Measurements from ENCODE around the gene CDCA4.

Gene CDCA4

DNA sequence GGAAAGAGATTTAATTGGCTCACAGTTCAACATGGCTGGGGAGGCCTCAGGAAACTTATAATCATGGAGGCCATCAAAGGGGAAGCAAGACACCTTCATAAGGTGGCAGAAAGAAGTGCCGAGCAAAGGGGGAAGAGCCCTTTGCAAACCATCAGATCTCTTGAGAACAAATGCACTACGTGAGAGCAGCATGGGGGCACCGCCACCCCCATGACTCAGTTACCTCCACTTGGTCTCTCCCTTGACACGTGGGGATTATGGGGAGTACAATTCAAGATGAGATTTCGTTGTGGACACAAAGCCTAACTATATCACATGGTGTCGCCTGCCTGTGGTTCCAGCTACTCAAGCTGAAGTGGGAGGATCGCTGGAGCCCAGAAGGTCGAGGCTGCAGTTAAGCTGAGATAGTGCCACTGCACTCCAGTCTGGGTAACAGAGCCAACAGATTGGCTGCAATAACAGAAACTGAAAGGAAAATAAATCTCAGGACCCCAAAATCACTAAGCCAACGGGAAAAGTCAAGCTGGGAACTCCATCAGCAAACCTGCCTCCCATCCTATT is 10.0 kb upstream of the CDCA4 start:
- no peak for DNase-seq

- DNase-seq, result no peak
These were observed 9.3 kb upstream of the CDCA4 start for GRCh38 chr14:105030194-105030593.

GRCh38 chr14:105029402-105029801 is 8.5 kb upstream of the CDCA4 start:
- DNase-seq, result no peak

- DNase-seq, result peak; percentile 61
These were observed 7.5 kb upstream of the CDCA4 start for GRCh38 chr14:105028251-105028927.

- DNase-seq, result peak; percentile 37
These were observed 6.8 kb upstream of the CDCA4 start for GRCh38 chr14:105027718-105028117.

- DNase-seq, result peak; percentile 70
These were observed 6.1 kb upstream of the CDCA4 start for GRCh38 chr14:105026802-105027563.

DNA sequence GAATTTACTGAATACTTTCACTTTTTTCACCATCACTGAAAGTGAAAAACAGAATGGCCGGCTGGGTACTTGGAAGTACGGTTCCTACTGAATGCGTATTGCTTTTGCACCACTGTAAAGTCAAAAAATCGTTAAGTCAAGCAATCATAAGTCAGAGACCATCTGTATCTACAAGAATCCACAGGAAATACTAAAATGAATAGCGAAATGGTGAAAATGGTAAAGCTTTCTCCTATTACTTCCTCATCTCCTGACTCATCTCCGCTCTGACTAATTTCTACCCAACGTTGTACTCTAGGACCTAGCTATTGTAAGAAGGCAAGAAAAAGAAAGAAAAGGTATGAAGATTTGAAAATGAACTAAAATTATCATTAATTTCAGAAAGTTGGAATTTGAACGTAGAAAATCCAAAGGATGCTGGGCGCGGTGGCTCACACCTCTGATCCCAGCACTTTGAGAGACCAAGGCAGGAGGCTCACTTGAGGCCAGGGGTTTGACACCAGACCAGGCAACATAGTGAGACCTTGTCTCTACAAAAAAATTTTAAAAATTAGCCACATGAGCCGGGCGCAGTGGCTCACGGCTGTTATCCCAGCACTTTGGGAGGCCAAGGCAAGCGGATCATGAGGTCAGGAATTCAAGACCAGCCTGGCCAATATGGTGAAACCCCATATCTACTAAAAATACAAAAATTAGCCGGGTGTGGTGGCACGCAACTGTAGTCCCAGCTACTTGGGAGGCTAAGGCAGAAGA is 5.3 kb upstream of the CDCA4 start:
- DNase-seq, result peak; percentile 79

- DNase-seq, result no peak
These were observed 4.5 kb upstream of the CDCA4 start for GRCh38 chr14:105025429-105025828.

DNA sequence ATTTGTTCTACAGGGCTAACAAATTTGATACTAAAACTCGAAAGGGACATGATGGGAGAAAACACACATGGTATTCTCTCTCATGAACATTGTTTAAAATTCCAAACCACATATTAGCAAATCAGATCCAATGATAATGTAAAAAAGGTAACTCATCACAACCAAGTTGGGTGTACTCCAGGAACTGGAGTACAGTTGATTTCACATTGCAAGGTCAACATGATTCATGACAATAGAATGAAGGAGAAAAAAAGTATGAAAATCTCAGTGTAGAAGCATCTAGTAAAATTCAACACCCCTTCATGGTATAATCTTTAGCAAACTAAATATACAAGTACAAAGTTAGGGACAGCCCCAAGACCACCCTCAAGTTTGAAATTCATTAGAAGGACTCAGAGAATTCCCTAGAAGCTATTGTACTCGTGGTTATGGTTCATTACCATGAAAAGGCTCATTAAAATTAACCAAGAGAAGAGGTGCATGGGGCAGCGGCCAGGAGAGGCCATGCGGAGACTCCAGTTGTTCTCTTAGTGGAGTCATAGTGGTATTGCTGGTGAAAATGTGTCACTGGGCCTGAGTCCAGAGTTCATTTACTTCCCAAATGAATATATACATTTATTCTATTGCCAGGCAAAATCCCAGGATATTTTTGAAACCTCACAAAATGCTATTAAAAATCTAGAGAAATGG is 3.1 kb upstream of the CDCA4 start:
- DNase-seq, result peak; percentile 81

DNA sequence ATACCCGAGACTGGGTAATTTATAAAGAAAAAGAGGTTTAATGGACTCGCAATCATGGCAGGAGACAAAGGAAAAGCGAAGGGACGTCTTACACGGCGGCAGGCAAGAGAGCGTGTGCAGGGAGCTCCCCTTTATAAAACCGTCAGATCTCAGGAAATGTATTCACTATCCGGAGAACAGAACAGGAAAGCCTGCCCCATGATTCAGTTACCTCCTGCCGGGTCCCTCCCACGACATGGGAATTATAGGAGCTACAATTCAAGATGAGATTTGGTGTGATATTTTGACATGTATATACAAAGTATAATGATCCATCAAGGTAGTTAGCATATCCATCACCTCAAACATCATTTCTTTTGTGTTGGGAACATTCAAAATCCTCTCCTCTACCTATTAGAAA is 2.3 kb upstream of the CDCA4 start:
- no peak for DNase-seq

GRCh38 chr14:105022276-105022670 is 1.4 kb upstream of the CDCA4 start:
- no peak for DNase-seq

- DNase-seq, result peak; percentile 67
These were observed 883 bp upstream of the CDCA4 start for GRCh38 chr14:105021656-105022275.

DNA sequence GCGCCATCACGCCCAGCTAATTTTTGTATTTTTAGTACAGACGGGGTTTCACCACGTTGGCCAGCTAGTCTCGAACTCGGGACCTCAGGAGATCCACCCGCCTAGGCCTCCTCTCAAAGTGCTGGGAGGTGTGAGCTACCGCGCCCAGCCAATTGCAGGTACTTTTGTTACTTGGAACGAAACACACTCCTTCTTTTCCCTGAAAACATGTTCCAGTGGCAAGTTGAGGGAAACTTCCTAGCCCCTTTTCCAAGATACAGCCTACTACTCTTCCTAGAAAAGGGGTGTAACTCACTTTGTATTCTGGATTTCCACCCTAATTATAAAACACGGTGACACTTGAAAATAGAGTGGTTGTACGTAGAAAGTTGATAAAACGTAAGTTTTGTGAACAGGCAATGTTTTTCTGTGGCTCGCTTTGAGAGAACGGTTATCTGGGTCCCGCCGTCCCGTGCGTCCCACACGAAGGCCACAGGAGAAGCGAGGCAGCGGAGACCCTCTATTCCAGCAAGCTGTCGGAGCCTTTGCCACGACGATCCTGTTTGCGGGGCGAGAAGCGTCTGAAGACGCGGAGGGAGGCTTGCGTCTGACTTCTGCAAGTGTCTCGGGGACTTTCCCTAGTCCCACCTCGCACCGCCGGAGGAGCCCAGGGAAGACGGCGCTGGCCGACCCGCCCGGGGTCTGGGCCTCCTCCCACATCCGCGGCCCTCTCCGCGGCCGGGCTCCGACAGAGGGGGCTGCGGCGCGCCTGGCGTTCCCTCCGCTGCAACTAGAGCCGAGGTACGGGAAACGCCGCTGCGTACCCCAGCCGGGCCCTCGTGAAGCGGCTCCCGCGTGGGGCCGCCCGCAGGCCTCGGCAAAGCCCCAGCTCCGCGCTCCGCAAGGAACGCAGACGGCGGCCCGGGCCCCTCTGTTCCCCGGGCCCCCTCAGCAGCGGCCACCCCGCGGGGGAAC is 745 bp downstream of the CDCA4 start:
- peak; percentile 26 for DNase-seq

DNA sequence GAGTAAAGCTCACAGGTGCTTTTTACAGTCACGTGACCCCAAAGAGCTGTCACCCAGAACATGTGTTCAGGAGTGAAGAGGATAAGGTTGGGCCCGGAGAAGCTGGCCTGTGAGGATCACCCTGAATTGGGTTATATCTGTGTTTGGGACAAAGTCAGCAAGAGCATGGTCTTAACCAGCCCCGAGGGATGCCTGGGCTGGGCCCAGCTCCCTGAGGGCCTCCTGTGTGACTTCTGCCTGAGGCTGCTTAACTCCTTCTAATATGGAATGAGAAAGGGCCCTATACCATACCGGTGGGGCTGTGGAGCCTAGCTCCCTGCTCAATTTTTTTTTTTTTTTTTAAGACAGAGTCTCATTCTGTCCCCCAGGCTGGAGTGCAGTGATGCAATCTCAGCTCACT is 2.5 kb downstream of the CDCA4 start:
- no peak for DNase-seq

GRCh38 chr14:105015905-105016304 is 5.0 kb downstream of the CDCA4 start:
- DNase-seq, result no peak

DNA sequence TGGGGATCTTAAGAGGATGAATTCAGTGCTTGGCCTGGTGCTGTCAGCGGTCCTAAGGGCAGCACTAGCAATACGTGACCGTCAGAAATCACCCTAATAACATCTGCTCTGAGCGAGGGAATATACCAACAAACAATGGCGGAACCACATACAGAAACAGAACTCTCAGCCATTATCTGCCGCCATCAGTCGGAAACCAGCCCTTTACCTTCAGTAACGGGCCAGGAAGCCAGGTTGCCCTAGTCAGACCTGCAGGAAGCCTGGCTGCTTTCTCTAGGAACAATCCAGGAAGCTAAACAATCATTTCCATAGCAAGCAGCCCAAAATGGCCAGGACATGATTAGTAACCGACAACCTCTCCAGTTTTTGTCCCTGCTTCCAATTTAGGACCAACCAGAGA is 5.6 kb downstream of the CDCA4 start:
- DNase-seq, result no peak

- DNase-seq, result no peak
These were observed 6.3 kb downstream of the CDCA4 start for GRCh38 chr14:105014631-105015030.

- no peak for DNase-seq
These were observed 6.9 kb downstream of the CDCA4 start for GRCh38 chr14:105014032-105014431.

GRCh38 chr14:105013150-105013785 is 7.6 kb downstream of the CDCA4 start:
- peak; percentile 20 for DNase-seq

- no peak for DNase-seq
These were observed 8.5 kb downstream of the CDCA4 start for GRCh38 chr14:105012171-105012985.
